D721Med (cell line): ENCODE results near the gene ALS2.
A peak's percentile ranks its signal among the peaks of the same experiment; 100 is the strongest.

Experiments used
- DNase-seq: peaks from one replicate; pipeline ENCODE4 v3.0.0; 2011; ENCODE audit warnings: low spot score; ENCODE audit not compliant: insufficient read length
- FAIRE-seq: peaks from 2 replicates; lab custom pipeline; 2011; peaks lifted over from hg19 to GRCh38; lab: Jason Lieb, UNC
- TF ChIP-seq, protein P1 (sequence below): IDR thresholded peaks from 2 replicates; pipeline ENCODE4 v1.5.1; 2012; ENCODE audit warnings: mild to moderate bottlenecking, control low read depth; ENCODE audit not compliant: insufficient read depth; ENCODE audit errors: missing control alignments

ALS2 gene

DNA sequence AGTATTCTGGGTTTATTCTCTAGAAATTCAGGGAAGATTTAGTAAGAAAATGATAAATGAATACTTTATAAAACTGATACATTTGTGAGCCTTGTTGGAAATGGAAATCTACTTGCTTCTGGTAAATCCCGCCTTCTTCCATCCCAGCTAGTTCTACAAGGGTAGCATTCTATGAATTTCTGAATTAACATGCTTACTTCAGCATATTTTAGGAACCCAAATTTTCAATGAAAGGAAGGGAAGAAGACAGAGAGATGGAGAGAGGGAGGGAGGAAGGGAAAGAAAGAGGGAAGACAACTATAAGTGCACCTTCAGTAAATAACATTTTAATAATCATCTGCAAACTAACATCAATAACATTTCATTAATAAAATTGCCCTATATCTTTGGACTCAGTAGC is 110.9 kb downstream of the ALS2 start:
- FAIRE-seq (no peak), DNase-seq (no peak)
- TF ChIP-seq, protein P1, sequence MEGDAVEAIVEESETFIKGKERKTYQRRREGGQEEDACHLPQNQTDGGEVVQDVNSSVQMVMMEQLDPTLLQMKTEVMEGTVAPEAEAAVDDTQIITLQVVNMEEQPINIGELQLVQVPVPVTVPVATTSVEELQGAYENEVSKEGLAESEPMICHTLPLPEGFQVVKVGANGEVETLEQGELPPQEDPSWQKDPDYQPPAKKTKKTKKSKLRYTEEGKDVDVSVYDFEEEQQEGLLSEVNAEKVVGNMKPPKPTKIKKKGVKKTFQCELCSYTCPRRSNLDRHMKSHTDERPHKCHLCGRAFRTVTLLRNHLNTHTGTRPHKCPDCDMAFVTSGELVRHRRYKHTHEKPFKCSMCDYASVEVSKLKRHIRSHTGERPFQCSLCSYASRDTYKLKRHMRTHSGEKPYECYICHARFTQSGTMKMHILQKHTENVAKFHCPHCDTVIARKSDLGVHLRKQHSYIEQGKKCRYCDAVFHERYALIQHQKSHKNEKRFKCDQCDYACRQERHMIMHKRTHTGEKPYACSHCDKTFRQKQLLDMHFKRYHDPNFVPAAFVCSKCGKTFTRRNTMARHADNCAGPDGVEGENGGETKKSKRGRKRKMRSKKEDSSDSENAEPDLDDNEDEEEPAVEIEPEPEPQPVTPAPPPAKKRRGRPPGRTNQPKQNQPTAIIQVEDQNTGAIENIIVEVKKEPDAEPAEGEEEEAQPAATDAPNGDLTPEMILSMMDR: no peak

DNA sequence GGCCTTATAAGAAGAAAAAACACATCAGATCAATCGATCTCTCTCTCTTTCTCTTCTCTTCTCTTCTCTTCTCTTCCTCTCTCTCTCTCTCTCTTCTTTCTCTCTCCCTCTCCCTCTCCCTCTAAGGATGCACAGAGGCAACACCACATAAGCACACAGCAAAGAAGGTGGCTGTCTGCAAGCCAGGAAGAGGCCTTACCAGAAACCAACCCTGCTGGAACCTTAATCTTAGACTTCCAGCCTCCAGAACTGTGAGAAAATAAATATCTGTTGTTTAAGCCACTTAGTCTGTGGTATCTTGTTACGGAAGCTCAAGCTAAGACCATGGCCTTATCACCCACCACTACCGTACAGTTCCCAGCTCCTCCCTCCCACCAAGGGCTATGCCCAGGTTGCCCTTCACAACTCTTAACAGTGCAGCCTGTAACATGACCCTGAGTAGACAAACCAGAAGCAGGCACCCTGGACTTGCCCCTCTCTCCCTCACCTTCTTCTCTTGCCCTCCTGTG is 112.3 kb downstream of the ALS2 start:
- TF ChIP-seq, protein P1: no peak
- DNase-seq (no peak), FAIRE-seq (no peak)

DNA sequence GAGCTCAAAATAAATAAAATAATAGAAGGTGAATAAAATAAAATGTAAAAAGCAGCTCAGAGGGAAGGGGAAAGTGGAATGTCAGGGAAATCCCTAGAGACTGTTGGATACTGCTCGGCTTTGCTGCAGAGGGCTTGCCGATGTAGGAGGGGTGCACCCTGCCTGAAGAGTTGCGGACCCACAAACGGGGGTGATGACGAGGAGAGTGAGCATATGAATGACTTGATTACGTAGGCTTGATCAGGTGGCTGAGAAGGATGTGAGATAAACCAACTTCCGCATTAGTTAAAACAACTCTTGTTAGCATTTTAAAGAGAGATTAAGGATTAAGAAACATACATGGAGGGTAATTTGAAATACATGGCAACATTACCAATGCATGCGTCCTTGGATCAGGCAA is 116.4 kb downstream of the ALS2 start:
- FAIRE-seq (no peak), DNase-seq (no peak)
- TF ChIP-seq, protein P1: no peak

DNA sequence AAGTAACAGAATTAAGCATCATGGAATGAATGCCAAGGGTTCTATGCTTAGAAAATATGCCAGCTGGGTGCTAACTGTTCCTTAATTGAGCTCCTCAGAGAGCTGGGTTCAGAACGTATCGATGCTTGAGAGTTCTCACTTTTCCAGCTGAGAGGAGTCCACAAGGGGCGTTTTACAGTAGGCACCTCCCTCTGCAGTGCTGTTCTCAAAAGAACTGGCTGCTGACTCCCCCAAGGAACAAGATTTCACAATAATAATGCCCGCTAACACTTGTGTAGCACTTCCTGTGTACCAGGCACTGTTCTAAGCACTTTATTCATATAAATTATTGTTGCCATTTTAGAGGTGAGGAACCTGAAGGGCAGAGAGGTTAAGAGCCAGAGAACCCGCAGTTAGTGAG is 119.4 kb downstream of the ALS2 start:
- FAIRE-seq: no peak
- TF ChIP-seq, protein P1: no peak
- DNase-seq: no peak

GRCh38 chr2:201660293-201660895 is 120.3 kb downstream of the ALS2 start:
- TF ChIP-seq, protein P1: no peak
- no peak for DNase-seq
- FAIRE-seq: peak; percentile 79

DNA sequence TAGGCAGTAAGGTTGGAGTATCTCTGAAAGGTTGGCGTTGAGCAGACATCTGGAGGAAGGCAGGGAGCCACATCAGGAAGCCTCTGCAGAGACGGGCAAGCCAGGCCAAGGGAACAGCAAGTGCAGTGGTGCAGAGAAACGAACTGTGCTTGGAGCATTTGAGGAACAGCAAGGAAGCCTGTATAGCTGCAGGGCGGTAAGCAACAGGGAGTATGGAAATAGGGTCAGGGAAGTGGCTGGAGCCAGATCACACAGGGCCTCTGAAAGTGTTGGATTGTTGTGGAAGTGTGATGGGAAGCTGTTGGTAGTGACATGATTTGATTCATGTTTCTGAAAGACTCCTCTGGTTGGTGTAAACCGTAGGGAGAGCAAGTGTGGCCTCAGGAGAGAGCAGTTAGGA is 124.0 kb downstream of the ALS2 start:
- DNase-seq: no peak
- TF ChIP-seq, protein P1: no peak
- FAIRE-seq: no peak

GRCh38 chr2:201656102-201656501 is 124.6 kb downstream of the ALS2 start:
- TF ChIP-seq, protein P1: no peak
- DNase-seq (no peak), FAIRE-seq (no peak)
